Stimulated activated CD4-positive, alpha-beta T cell treated with anti-CD3 and anti-CD28 coated beads, Interleukin-1b, Interleukin-23, amount 100 ng/mL, for 48 hours (primary cell): ENCODE data around the gene DSPP.

ENCODE experiments used
- DNase-seq: peaks from one replicate; pipeline ENCODE4 v3.0.0-alpha.2; 2020

Gene DSPP

DNA sequence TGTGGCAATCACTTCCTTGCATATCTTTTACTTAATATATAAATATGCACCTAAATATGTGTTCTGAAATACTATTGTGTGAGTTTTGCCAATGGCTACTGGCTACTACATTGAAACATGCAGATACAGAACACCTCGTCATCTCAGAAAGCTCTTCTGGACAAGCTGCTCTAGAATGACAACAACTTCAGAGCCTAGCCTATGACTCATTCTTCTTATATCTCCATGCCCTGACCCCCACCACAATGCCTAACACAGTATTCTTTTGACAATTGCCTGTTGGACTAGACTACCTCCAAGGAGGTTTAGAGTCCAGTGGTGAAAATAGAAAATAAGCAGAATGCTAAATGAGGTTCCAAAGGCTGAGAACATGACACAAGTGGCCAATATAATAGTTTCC, 24.1 kb downstream of the DSPP start:
- DNase-seq: no peak

DNA sequence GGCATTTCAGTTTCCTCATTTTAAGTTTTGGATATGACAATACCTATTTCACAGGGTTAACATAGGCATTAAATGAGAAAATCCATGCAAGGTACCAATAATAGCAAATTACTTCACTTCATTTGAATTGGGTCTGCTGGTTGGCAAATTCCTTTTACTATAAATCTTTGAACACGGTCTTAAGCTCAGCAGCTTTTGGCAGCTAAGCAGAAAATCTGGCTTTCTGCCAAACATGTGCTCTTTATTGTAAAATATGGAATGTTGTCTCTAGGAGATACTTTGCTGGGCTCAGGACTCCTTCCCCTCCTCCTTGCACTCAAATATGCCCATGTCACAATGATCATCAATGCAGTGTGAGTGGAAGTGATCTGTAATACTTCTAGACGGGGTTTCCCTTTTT, 24.9 kb downstream of the DSPP start:
- no peak for DNase-seq

DNA sequence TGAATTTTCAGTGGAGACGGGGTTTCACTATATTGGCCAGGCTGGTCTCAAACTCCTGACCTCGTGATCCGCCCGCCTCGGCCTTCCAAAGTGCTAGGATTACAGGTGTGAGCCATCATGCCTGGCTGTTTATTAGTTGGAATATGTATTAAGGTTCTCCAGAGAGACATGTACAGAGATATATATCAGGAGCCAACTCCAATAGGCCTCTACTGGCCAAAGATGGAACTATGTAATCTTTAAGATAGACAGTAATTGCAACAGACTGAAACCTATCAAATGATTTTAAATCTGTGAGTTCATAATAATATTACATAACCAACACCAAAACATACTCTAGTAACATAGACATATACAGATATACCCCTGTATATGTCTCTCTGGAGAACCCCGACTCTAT, 36.0 kb downstream of the DSPP start:
- no peak for DNase-seq

DNA sequence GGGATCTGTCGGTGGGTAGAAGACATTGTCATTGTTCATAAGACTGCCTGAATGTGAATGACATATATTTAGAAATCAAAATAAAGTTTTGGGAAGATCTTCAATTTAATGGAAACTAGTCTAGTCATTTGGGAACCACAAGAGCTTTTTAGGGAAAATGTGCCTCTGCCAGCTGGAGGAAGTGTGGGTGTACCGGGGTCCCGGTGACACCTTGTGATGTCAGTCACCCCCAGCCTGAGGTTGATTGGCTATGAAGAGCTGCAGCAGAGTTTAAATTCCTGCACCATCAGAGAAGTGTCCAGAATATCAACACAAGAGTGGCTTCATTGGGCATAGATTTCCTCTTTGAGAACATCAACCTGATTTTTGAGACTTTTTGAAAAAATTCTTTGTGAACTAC, 41.7 kb downstream of the DSPP start, which contains the start of gene DMP1:
Gene DMP1 (plus strand): TSS at position 301 of the 400 bp plus-strand sequence. CDS start 6,213 bp downstream, outside the sequence.
- DNase-seq: no peak

DNA sequence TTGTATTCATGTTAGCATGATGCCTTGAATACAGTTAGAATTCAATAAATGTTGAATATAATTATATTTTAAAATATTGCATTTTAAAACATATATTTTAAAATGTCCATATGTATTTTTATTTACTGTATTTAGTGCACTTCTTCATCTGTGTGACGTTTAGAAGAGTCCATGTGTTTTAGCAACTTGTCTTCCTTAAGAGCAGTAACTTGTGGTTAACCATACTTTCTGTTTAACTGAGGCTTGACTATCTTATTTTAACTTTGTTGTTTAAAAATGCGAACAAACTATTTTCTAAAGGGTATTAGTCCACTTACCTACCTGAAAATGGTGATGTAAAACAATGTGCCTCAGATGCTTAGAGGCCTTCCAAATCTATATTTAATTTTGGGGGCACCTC, 42.6 kb downstream of the DSPP start:
- DNase-seq: no peak

DNA sequence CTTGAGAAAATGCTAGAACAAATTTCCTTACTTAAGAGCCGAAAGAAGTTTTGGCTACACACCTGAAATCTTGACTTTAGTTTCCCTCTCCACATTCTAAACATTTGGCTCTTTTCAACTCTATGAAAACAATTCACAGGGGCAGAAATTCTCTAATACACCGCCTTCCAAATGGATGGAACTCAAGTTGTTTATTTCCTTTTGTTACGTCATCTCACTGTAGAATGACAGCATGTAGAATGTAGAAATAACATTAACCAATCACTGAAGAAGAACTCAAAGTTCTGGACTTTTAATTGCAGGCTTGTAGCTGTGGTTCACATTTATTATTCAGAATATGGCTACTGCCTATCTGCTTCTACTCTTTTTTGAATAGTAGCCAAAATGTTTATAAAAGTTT, 43.6 kb downstream of the DSPP start:
- DNase-seq: no peak

DNA sequence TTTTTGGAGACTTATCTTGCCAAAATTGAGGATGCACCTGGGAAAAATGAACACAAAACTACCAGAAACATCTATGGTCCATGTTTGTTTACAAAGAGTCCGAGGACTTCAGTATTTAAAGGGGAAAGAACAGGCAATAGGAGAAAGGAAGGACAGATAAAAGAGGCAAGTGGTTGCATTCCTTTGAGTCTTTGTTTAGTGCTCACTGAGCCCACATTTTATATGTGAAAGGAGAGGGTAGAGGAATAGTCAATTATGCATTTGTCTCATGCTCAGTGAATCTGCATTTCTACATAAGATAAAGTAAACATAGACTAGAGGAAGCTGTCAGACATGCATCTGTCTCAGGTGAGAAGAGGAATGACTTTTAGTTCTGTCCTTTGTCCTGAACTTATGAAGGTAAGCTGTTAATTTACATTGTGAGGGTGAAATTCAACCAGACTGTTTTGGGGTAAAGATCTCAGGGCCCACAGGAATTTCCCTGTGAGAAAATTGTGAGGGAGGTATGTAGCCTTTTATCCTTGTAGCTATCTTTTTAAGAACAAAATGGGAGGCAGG, 46.2 kb downstream of the DSPP start:
- DNase-seq: no peak

DNA sequence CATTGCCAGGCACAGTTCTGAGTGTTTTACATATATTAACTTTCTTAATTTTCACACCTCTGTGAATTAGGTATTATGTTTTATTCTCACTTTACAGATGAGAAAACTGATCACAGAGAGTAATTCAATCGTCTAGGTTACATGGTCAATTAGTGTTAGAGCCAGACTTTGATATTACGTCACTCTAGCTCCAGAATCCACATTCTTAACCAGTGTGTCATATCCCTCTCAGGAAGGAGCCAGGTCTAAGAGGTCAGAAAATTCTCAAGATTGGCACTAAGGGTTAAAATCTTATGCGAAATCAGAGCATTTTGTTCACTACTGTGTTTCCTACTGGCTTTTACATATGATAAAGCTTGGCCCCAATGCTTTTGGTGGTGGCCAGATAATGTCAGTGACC, 49.2 kb downstream of the DSPP start:
- DNase-seq: no peak

DNA sequence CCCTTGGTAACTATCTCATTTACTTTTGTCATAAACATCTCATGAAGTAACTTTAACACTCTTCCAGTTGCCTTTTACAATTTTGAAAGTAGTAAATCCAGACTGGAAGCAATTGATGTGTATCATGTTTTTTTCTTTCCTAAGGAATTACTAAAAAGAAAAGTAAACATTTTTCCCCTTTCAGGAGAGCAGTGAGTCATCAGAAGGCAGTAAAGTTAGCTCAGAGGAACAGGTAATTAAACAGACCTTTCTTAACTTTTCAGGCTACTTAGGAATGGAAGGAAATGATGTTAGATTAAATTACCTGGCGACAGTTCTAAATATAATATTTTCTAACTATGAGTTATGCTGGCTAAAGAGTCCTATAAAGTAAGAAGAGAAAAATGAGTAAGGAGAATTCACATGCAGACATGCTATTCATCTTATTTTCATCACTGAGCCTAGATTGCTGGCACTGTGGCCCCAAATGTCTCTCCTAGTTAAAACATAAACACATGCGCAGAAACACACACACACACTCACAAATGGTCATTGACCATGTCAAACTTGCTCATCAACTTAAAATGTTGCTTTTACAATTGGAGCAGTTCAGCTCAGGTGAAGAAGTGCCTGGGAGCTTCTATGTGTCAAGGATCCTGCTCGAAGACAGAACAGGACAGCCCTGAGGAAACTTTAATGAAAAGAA, 51.1 kb downstream of the DSPP start:
- DNase-seq: no peak

DNA sequence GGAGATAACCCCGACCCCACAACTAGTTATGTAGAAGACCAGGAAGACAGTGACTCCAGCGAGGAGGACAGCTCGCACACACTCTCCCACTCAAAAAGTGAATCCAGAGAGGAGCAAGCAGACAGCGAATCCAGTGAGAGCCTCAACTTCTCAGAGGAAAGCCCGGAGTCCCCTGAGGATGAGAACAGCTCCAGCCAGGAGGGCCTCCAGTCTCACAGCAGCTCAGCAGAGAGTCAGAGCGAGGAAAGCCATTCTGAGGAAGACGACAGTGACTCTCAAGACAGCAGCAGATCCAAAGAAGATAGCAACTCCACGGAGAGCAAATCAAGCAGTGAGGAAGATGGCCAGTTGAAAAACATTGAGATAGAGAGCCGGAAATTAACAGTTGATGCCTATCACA, 54.5 kb downstream of the DSPP start:
- no peak for DNase-seq
